ENCODE results near the gene FAM78A.

DNA sequence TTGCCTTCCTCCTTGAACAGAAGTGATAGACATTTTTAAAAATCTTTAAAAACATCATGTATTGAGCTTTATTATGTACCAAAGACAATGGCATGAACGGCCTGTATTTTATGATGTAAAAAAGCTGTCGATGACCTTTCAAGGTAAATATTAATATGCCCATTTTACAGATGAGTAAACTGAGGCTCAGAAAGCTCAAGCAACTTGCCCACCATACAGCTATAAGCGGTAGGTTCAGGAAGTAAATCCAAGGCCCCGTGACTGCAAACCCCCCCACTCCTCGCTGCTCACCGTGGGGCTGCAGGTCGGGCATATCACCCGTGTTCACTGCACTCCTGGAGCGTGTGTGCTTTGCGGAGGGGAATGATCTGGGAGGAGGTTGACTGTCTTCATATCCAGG lies 16.6 kb upstream of the FAM78A start:
- no peak for TF ChIP-seq EZH2phosphoT487 (IDR thresholded peaks at IDR 0.05; ENCODE audit: borderline replicate concordance)
- TF ChIP-seq, protein P1, sequence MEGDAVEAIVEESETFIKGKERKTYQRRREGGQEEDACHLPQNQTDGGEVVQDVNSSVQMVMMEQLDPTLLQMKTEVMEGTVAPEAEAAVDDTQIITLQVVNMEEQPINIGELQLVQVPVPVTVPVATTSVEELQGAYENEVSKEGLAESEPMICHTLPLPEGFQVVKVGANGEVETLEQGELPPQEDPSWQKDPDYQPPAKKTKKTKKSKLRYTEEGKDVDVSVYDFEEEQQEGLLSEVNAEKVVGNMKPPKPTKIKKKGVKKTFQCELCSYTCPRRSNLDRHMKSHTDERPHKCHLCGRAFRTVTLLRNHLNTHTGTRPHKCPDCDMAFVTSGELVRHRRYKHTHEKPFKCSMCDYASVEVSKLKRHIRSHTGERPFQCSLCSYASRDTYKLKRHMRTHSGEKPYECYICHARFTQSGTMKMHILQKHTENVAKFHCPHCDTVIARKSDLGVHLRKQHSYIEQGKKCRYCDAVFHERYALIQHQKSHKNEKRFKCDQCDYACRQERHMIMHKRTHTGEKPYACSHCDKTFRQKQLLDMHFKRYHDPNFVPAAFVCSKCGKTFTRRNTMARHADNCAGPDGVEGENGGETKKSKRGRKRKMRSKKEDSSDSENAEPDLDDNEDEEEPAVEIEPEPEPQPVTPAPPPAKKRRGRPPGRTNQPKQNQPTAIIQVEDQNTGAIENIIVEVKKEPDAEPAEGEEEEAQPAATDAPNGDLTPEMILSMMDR (conservative IDR thresholded peaks at IDR 0.05; ENCODE audit: low read length): no peak
